NT2/D1 (cell line): ENCODE measurements around the gene GREB1.

Experiments
- DNase-seq: peaks from one replicate; pipeline ENCODE4 v3.0.0-alpha.2; 2011; ENCODE audit warnings: low read depth, low spot score
- H3K27me3 ChIP-seq: 2 replicates; pipeline ENCODE4 v1.6.0; 2011; ENCODE audit warnings: mild to moderate bottlenecking; ENCODE audit not compliant: insufficient read length, insufficient read depth
- H3K36me3 ChIP-seq: 2 replicates; pipeline ENCODE4 v1.6.1; 2011; ENCODE audit warnings: mild to moderate bottlenecking, low read length, mixed read lengths; ENCODE audit not compliant: insufficient read depth, insufficient read length
- H3K4me1 ChIP-seq: 2 replicates; pipeline ENCODE4 v1.5.1; 2011; ENCODE audit not compliant: insufficient read depth, insufficient read length
- H3K4me3 ChIP-seq: 2 replicates; pipeline ENCODE4 v1.5.1; 2011; ENCODE audit warnings: low read depth; ENCODE audit not compliant: insufficient read length
- H3K9ac ChIP-seq: 2 replicates; pipeline ENCODE4 v1.6.0; 2011; ENCODE audit warnings: low read depth; ENCODE audit not compliant: insufficient read length
- H3K9me3 ChIP-seq: 2 replicates; pipeline ENCODE4 v1.5.1; 2011; ENCODE audit warnings: mild to moderate bottlenecking, low read length; ENCODE audit not compliant: insufficient read depth
- SUZ12 ChIP-seq: IDR thresholded peaks from 2 replicates; pipeline ENCODE4 v1.6.1; 2011; ENCODE audit not compliant: insufficient read length, insufficient read depth; ENCODE audit errors: extremely low read depth
- YY1 ChIP-seq: IDR thresholded peaks from 2 replicates; pipeline ENCODE4 v1.6.1; 2011; ENCODE audit not compliant: insufficient read length, insufficient read depth
- ZNF274 ChIP-seq: IDR thresholded peaks from 2 replicates; pipeline ENCODE4 v1.6.1; 2011; ENCODE audit warnings: mild to moderate bottlenecking, low read depth, low read length

The GREB1 gene

DNA sequence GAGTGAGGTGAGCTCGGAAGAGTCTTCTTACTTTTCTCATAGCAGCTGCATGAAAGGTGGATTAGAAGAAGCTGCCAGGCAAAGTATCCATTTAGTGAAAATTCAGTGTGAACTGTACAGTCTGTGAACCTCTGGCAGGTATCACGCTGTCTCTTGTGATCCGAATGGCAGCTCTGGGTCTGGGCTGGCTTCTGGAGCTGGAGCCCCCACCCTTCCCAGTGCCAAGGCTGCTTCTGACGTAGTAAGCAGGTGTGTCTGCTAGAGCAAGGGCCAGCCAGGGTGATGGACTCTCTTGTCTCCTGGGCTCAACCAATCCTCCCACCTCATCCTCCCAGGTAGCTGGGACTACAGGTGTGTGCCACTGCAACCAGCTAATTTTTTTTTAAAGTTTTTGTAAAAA lies 150.1 kb downstream of the GREB1 start:
- TF ChIP-seq YY1 (no peak), ZNF274 (no peak), SUZ12 (no peak)
- Histone ChIP-seq H3K9me3 (no peaks in the 10 kb centered on the region), H3K4me1 (peaks cover 12% of the 10 kb centered on the region), H3K27me3 (no peaks in the 10 kb centered on the region), H3K9ac (no peak overlapping the region), H3K4me3 (no peak overlapping the region), H3K36me3 (no peaks in the 10 kb centered on the region)
- no peak for DNase-seq

DNA sequence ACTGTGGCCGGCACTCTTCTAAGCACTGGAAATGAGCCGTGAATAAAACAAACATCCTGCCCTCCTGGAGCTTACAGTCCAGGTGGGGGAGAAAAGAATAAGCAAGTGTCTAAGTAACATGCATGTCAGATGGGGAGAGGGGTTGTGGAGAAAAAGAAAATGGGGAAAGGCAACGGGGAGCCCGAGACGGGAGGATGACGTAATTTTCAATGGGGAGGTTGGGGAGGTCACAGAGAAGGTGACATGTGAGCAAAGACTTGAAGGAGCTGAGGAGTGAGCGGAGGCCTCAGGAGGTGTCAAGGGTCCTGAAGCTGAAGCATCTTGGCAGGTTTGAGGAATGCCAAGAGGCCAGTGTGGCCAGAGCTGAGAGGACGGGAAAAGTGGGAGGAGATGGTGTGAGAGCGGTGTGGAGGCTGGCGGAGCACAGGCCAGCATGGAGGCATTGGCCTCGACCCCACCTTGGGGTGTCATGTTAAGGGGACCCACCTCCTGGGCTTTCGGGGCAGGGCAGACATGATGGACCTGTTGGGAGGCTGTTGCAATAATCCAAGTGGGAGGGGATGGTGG lies 151.1 kb downstream of the GREB1 start:
- DNase-seq, result no peak
- peaks cover 8% of the 10 kb centered on the region for H3K4me1 ChIP-seq
- H3K27me3 ChIP-seq, result no peaks in the 10 kb centered on the region

DNA sequence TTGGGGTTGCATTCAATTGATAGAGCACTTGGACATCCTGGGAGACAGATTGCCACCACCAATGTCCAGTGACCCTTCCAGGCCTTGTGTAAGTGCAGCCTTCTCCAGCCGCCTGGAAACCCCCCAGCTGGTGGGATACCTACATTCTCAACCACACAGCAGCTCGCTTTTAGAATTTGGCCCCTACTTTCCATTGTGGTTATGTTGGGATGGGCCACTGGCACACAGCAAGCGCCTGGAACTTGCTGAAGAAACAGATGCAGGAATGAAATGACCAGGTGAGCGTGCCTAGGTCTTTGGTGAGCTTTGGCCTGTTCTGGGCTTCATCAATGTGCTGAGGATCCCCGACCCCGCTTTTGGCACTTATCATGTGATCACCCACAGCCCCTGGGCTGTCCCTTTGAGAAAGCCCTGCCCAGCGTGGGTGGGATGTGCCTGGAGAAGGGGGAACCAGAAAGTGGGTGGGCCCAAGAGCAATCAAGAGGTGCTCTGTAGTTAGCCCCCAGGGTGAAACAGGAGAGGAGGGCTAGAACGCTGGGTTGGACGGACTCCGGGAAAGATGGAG lies 152.1 kb downstream of the GREB1 start:
- Histone ChIP-seq H3K27me3 (no peaks in the 10 kb centered on the region), H3K9ac (no peak overlapping the region), H3K4me1 (peaks cover 4% of the 10 kb centered on the region), H3K36me3 (no peaks in the 10 kb centered on the region), H3K4me3 (no peak overlapping the region), H3K9me3 (no peaks in the 10 kb centered on the region)
- no peak for DNase-seq
- TF ChIP-seq YY1 (no peak), ZNF274 (no peak), SUZ12 (no peak)

More for the DNA sequence above, 151.1 kb downstream of the GREB1 start:
- no peak overlapping the region for H3K9ac ChIP-seq
- no peak for TF ChIP-seq SUZ12
- no peak for TF ChIP-seq YY1
- TF ChIP-seq ZNF274, result no peak
- H3K9me3 ChIP-seq, result no peaks in the 10 kb centered on the region
- no peaks in the 10 kb centered on the region for H3K36me3 ChIP-seq
- no peak overlapping the region for H3K4me3 ChIP-seq

DNA sequence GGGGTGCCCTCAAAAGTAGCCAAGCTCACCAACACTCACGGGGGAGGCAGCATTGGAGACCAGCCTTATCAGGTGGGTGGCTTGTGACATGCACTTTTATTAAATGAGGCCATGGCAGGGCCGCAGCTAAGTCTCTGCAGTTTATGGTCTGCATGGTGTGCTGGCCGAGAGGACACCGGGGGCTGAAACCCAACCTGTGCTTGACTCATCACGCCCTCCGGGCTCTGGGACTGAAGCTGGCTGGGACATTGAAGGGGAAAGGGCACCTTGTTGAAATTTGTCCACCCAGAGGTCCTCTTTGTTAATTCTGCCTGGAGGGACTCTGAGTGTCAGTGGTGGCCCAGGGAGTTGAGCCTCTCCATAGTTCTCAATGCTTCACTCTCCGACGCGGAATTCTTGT lies 153.9 kb downstream of the GREB1 start:
- Histone ChIP-seq H3K4me1 (no peaks in the 10 kb centered on the region), H3K36me3 (no peaks in the 10 kb centered on the region), H3K9ac (no peak overlapping the region), H3K9me3 (no peaks in the 10 kb centered on the region), H3K4me3 (no peak overlapping the region), H3K27me3 (no peaks in the 10 kb centered on the region)
- DNase-seq, result no peak
- TF ChIP-seq SUZ12, result no peak
- no peak for TF ChIP-seq YY1

- Histone ChIP-seq H3K4me3 (no peak overlapping the region), H3K9ac (peak overlapping the region; percentile 36)
- DNase-seq, result peak; percentile 63
Measured at GRCh38 chr2:11688222-11689069, 154.6 kb downstream of the GREB1 start.

DNA sequence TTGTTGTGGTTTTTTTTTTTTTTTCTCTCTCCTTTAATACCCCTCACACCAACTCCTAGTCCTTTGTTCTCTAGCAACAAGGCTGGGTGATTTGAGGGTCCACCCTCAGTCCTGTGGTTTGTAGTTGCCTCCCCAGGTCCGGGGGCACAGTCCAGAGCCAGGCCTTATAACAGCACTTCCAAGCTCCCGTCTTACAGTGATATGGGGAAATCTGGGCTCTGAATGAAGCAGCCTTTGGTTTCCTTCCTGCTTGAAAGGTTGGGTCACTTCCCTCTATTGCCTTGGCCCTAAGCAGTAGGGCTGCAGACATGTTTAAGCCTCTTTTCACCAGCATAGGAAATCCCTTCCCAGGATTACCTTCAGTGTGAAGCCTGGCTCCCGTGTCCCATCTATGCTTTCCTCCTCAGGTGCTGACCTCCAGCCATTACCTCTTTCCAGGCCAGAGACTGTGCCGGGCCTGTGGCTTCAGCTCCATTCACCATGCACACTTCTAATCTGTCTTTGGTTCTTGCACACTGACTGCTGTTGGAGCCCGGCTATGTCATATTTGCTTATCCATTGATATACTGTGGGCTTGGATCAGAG lies 157.3 kb downstream of the GREB1 start:
- DNase-seq, result no peak
- no peak overlapping the region for H3K9ac ChIP-seq
- H3K9me3 ChIP-seq, result no peaks in the 10 kb centered on the region
- H3K4me1 ChIP-seq, result no peaks in the 10 kb centered on the region
- no peak overlapping the region for H3K4me3 ChIP-seq
- no peaks in the 10 kb centered on the region for H3K36me3 ChIP-seq
- no peak for TF ChIP-seq ZNF274
- no peak for TF ChIP-seq SUZ12
- TF ChIP-seq YY1, result no peak
- no peaks in the 10 kb centered on the region for H3K27me3 ChIP-seq

More at GRCh38 chr2:11688222-11689069, 154.6 kb downstream of the GREB1 start:
- Histone ChIP-seq H3K27me3 (no peaks in the 10 kb centered on the region), H3K36me3 (no peaks in the 10 kb centered on the region), H3K9me3 (no peaks in the 10 kb centered on the region), H3K4me1 (no peaks in the 10 kb centered on the region)
- TF ChIP-seq ZNF274 (no peak), YY1 (no peak), SUZ12 (no peak)
